Esophagus squamous epithelium (tissue), 4 donors: ENCODE measurements around the gene DIS3L2.

Source experiments
- POLR2A ChIP-seq, 4 donors: fragments of 450-650 bp; IDR thresholded peaks; one replicate each; pipeline ENCODE4 v1.6.1; 2017; ENCODE audit warnings: antibody characterized with exemption in 4 of 4, mild to moderate bottlenecking in 4 of 4, moderate library complexity in 3 of 4
- TF ChIP-seq, protein P1 (sequence below), 6 experiments: fragments of 450-650 bp in 4 of 6; fragments of 200-600 bp in 2 of 6; sonication (generic) in 2 of 6; IDR thresholded peaks; one replicate each; pipeline ENCODE4 v1.5.1; 2016 to 2019; ENCODE audit warnings: antibody characterized with exemption in 6 of 6, mild to moderate bottlenecking in 4 of 6, moderate library complexity in 4 of 6

DNA sequence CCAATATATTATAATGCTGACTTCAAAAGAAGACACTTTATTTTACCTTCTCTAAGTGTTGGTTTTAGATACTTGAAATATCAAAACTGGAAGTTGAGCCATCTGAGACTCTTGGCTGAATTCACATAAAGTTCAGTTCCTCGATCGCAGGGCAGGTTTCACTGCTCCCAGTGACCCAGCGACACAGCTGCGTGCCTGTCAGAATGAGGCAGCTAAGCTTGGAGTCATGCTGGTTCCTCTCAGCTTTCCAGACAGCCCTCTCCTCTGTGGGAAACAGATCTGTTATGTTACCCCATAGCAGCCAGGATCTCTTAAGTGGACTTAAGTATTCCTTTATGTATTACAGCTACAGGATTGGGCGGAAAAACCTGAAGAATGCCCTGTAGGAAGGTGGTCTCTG lies 274.2 kb downstream of the DIS3L2 start:
- TF ChIP-seq, protein P1, sequence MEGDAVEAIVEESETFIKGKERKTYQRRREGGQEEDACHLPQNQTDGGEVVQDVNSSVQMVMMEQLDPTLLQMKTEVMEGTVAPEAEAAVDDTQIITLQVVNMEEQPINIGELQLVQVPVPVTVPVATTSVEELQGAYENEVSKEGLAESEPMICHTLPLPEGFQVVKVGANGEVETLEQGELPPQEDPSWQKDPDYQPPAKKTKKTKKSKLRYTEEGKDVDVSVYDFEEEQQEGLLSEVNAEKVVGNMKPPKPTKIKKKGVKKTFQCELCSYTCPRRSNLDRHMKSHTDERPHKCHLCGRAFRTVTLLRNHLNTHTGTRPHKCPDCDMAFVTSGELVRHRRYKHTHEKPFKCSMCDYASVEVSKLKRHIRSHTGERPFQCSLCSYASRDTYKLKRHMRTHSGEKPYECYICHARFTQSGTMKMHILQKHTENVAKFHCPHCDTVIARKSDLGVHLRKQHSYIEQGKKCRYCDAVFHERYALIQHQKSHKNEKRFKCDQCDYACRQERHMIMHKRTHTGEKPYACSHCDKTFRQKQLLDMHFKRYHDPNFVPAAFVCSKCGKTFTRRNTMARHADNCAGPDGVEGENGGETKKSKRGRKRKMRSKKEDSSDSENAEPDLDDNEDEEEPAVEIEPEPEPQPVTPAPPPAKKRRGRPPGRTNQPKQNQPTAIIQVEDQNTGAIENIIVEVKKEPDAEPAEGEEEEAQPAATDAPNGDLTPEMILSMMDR (IDR thresholded peaks at IDR 0.05) = no peak
- no peak for TF ChIP-seq POLR2A (IDR thresholded peaks at IDR 0.05)
